Measurements from ENCODE around the gene GALNT1. TPM values are rescaled to one million over a fixed set of nuclear protein-coding genes. Genes with fewer than 3 reads are reported as not detected.

Gene GALNT1
- total RNA-seq, 1 donor from 2014 or later = 113 TPM

DNA sequence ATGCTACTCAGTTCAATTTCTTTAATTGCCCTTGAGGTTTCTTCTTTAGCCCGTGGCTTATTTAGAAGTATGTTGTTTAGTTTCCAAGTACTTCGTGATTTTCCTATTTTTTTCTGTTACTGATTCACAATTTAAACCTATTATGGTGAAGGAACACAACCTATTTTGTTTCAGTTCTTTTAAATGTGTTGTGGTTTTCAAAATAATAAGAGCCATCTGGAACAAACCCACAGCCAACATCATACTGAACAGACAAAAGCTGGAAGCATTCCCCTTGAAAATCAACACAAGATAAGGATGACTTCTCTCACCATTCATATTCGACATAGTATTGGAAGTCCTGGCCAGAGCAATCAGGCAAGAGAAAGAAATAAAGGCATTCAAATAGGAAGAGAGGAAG is 155.2 kb downstream of the GALNT1 start:
- Histone ChIP-seq H3F3A (ENCODE audit: low read depth) (no peaks in the 10 kb centered on the region), H3K9ac (no peak overlapping the region), H3K27me3 (no peaks in the 10 kb centered on the region), H3K27ac (no peak overlapping the region), H3K36me3 (no peaks in the 10 kb centered on the region), H3K4me2 (no peak overlapping the region), H2AFZ (replicated peaks) (no peak overlapping the region), H3K4me1 (no peaks in the 10 kb centered on the region), H3K9me3 (ENCODE audit: low read depth) (no peaks in the 10 kb centered on the region), H3K79me2 (ENCODE audit: low read depth) (no peaks in the 10 kb centered on the region), H3K4me3 (no peak overlapping the region), H4K20me1 (ENCODE audit: low read depth) (no peaks in the 10 kb centered on the region)
- peaks cover 3% of the 10 kb centered on the region for H3K9me3 Mint-ChIP-seq
- H3K4me3 Mint-ChIP-seq = no peak overlapping the region
- no peak overlapping the region for H3K27ac Mint-ChIP-seq
- no peaks in the 10 kb centered on the region for H3K36me3 Mint-ChIP-seq
- TF ChIP-seq EZH2phosphoT487 (IDR thresholded peaks at IDR 0.05) (no peak), EZH2 (IDR thresholded peaks at IDR 0.05) (no peak)
- TF ChIP-seq, protein P1, sequence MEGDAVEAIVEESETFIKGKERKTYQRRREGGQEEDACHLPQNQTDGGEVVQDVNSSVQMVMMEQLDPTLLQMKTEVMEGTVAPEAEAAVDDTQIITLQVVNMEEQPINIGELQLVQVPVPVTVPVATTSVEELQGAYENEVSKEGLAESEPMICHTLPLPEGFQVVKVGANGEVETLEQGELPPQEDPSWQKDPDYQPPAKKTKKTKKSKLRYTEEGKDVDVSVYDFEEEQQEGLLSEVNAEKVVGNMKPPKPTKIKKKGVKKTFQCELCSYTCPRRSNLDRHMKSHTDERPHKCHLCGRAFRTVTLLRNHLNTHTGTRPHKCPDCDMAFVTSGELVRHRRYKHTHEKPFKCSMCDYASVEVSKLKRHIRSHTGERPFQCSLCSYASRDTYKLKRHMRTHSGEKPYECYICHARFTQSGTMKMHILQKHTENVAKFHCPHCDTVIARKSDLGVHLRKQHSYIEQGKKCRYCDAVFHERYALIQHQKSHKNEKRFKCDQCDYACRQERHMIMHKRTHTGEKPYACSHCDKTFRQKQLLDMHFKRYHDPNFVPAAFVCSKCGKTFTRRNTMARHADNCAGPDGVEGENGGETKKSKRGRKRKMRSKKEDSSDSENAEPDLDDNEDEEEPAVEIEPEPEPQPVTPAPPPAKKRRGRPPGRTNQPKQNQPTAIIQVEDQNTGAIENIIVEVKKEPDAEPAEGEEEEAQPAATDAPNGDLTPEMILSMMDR (IDR thresholded peaks at IDR 0.05) = no peak
- H3K27me3 Mint-ChIP-seq (ENCODE audit: insufficient read depth, low read depth) = no peaks in the 10 kb centered on the region
- no peaks in the 10 kb centered on the region for H3K4me1 Mint-ChIP-seq
- no peak for DNase-seq (ENCODE audit: low spot score)

DNA sequence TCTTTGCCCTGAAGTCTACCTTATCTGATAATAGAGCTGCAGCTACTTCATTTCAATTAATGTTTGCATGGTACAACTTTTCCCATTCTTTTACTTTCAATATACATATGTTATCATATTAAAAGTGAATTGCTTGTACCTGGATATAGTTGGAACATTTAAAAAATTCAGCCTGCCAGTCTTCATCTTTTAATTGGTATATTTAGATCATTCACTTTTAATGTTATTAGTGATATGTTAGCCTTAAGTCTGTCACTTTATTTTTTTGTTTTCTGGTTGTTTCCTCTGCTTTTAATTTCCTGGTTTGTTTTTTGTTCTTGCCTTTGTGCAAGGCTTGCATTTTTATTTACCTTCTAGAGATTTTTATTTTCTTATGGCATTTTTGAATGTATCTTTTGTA is 158.2 kb downstream of the GALNT1 start:
- DNase-seq (ENCODE audit: low spot score) = no peak
- no peaks in the 10 kb centered on the region for H3K36me3 Mint-ChIP-seq
- H3K9ac ChIP-seq = no peak overlapping the region
- no peak overlapping the region for H3K27ac ChIP-seq
- no peaks in the 10 kb centered on the region for H3K4me1 ChIP-seq
- H3K79me2 ChIP-seq (ENCODE audit: low read depth) = no peaks in the 10 kb centered on the region
- H3K36me3 ChIP-seq = no peaks in the 10 kb centered on the region
- no peak overlapping the region for H3K4me2 ChIP-seq
- no peak overlapping the region for H3K4me3 ChIP-seq
- H3K27me3 Mint-ChIP-seq (ENCODE audit: insufficient read depth, low read depth) = no peaks in the 10 kb centered on the region
- H3K9me3 ChIP-seq (ENCODE audit: low read depth) = no peaks in the 10 kb centered on the region
- H3K27ac Mint-ChIP-seq = no peak overlapping the region
- H3K4me1 Mint-ChIP-seq = no peaks in the 10 kb centered on the region
- TF ChIP-seq EZH2 (IDR thresholded peaks at IDR 0.05) = no peak
- TF ChIP-seq, protein P1 (IDR thresholded peaks at IDR 0.05) = no peak
- no peak overlapping the region for H2AFZ ChIP-seq (replicated peaks)
- H3K27me3 ChIP-seq = no peaks in the 10 kb centered on the region
- no peaks in the 10 kb centered on the region for H4K20me1 ChIP-seq (ENCODE audit: low read depth)
- no peaks in the 10 kb centered on the region for H3F3A ChIP-seq (ENCODE audit: low read depth)
- H3K9me3 Mint-ChIP-seq = peaks cover 3% of the 10 kb centered on the region
- no peak overlapping the region for H3K4me3 Mint-ChIP-seq

DNA sequence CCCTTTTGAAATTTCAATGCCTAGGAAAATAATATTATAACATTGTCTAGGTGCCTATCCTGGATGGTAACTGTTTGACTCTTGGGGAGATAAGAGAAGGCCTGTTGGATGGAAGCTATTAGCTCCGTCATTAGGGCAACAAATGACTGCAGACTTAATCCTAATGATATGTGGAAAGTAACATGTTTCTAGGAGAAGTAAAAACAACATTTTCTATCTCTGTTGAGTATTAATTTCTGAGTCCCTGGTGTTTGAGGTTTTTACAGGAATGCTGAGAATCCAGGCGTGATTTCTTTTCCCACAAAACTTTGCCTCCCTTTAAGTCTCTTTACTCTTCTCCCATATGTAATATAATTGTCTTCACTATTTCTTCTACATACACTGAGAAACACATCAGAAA is 159.1 kb downstream of the GALNT1 start:
- Mint-ChIP-seq H3K9me3 (no peaks in the 10 kb centered on the region), H3K27ac (no peak overlapping the region)

More for the DNA sequence above, 159.1 kb downstream of the GALNT1 start:
- H3K4me1 ChIP-seq = no peaks in the 10 kb centered on the region
- Mint-ChIP-seq H3K4me3 (no peak overlapping the region), H3K36me3 (no peaks in the 10 kb centered on the region), H3K4me1 (no peaks in the 10 kb centered on the region), H3K27me3 (ENCODE audit: insufficient read depth, low read depth) (no peaks in the 10 kb centered on the region)
- DNase-seq (ENCODE audit: low spot score) = no peak
- TF ChIP-seq EZH2 (IDR thresholded peaks at IDR 0.05) (no peak), EZH2phosphoT487 (IDR thresholded peaks at IDR 0.05) (no peak)
- TF ChIP-seq, protein P1 (IDR thresholded peaks at IDR 0.05) = no peak
- no peak overlapping the region for H3K27ac ChIP-seq
- H3K36me3 ChIP-seq = no peaks in the 10 kb centered on the region
- H2AFZ ChIP-seq (replicated peaks) = no peak overlapping the region
- H3K4me3 ChIP-seq = no peak overlapping the region
- H3K9ac ChIP-seq = no peak overlapping the region
- H3K27me3 ChIP-seq = no peaks in the 10 kb centered on the region
- H3K4me2 ChIP-seq = no peak overlapping the region
- H3F3A ChIP-seq (ENCODE audit: low read depth) = no peaks in the 10 kb centered on the region
- H3K9me3 ChIP-seq (ENCODE audit: low read depth) = no peaks in the 10 kb centered on the region
- no peaks in the 10 kb centered on the region for H4K20me1 ChIP-seq (ENCODE audit: low read depth)
- H3K79me2 ChIP-seq (ENCODE audit: low read depth) = no peaks in the 10 kb centered on the region
